Measurements from ENCODE around the gene KCNN4. TPM values are rescaled to one million over a fixed set of nuclear protein-coding genes. Genes with fewer than 3 reads are reported as not detected.
A peak's percentile ranks its signal among the peaks of the same experiment; 100 is the strongest.

The KCNN4 gene
- total RNA-seq, 1 donor = 136 TPM

DNA sequence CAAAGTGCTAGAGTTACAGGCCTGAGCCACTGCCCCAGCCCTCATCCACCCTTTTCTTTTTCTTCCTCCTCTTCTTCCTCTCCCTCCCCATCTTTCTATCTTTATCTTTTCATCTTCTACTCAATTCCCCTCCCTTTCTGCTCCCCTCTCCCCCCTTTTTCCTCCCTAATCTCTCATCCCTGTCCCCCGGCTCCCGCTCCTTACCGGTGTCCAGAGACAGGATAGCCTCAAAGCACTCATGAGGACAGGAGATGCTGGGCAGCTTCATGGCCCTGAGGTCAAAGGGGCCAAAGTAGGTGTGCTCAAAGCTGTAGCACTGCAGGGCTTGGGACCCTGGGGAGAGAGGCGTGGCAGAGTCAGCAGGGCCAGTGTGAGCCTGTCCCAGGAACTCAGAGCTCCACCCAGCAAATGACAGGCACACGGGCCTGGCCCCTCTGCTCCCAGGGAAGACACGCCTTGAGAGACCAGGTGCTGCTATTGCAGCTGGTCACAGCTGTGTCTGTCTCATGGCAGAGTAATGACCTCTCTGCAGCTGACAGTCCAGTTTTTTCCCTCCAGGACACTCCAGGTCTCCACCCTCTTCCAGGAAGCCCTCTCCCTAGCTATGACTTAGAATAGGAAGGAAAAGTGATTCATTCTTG, 18.8 kb upstream of the KCNN4 start:
- no peak for DNase-seq (ENCODE audit: low read depth in 2 of 3, low spot score in 2 of 3)

DNA sequence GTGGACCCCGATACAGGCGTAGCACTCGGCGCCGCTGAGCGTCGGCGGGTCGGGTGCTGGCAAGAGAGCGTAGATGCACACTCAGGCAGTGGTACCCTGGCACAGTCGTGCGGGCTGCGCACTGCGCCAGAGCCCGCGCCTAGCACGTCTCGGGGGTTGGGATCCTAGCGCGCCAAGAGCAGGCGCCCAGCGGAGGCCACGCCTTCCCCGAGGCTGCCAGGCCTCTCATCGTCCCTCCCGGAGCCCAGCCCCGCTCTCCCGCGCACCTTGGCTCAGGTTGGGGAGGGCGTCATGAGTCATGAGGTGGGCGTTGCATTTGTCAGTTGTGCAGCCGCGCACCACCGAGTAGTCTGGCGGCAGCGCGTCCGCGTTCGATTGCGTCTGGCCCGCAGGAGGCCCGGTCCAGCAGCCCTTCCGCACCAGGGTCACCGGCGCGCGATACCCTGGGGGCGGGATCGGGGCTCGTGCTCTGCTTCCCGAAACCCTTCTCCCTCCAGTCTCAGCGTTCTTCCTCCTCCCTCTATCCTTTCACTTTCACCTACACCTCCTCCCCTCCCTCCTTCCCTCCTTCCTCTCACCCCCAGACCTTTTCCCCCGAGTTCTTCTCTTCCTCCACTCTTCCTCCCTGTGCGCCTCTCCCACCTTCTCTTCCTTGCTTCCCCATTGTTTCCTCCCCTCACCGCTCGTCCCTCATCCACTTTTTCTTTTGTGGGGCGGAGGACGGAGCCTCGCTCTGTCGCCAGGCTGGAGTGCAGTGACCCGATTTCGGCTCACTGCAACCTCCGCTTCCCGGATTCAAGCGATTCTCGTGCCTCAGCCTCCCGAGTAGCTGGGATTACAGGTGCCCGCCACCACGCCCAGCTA, 18.0 kb upstream of the KCNN4 start:
- DNase-seq (ENCODE audit: low read depth in 2 of 3, low spot score in 2 of 3) = peak in 2 of 3 donors; percentile 40 to 64

DNA sequence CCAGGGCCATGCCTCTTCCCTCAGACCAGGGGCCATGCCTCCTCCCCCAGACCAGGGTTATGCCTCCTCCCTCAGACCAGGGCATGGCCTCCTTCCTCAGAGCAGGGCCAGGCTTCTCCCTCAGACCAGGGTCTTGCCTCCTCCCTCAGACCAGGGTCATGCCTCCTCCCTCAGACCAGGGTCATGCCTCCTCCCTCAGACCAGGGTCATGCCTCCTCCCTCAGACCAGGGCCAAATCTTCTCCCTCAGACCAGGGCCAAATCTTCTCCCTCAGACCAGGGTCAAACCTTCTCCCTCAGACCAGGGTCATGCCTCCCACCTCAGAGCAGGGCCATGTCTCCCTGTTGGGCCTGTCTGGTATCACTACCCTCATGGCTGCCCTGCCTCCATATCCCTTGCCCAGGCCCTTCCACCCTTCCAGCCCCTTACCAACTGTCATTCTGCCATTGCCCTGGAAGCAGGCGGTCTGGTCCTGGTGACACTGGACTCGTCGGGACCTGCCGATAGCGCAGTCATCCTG, 17.3 kb upstream of the KCNN4 start:
- DNase-seq (ENCODE audit: low read depth in 2 of 3, low spot score in 2 of 3) = no peak

DNA sequence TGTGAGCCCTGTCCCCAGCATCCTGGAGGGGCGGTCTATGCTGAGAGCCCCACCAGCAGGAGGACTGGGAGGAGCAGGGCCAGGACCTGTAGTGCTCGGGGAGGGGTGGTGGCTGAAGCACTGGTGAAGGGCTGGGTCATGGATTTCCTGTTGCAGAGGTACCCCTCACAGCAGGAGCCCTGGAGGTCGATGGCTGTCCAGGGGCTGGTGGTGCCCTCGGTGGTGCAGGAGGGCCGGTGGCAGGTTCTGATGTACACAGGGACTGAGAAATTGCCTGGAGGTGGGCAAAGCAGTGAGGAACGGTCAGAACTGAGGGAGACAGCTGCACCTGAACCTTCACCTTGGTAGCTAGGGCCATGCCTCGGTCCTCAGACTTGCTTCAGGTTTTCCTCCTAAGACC, 16.8 kb upstream of the KCNN4 start:
- no peak for DNase-seq (ENCODE audit: low read depth in 2 of 3, low spot score in 2 of 3)

DNA sequence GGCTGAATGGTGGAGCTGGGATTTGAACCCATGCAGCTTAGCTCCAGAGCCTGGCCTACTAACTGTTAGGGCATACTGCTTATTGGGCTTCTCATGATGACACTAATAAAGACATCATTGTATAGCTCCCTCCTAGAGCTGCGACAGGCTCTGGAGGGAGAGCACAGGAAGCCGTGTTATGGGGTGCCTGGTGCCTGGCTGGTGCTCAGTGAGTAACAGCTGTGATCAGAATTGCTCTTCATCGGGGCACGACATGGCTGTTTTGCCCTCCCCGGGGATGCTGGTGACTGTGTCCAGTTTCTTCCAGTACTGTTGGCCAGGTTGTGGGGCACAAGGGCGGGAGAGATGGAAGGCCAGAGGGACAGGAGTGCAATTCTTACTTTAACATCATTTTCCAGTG, 16.3 kb upstream of the KCNN4 start:
- no peak for DNase-seq (ENCODE audit: low read depth in 2 of 3, low spot score in 2 of 3)

DNA sequence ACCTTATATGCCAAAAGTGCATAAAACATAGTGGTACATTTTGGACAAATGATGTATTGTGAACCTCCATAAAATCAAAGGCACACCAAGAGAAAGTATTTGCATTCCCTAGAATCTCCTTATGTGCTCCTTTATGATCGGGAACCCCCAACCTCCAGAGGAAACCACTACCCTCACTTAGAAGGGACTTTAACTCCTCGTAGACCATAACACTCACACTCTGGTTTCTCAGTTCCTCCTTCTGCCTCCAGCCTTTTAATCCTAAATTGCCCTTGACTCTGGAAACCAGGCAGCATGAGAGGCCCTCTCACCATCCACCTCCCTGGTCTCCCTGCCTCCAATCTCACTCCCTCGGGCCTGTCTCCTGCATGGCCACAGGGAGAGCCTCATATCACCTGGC, 9.8 kb upstream of the KCNN4 start:
- DNase-seq (ENCODE audit: low read depth in 2 of 3, low spot score in 2 of 3) = no peak

DNA sequence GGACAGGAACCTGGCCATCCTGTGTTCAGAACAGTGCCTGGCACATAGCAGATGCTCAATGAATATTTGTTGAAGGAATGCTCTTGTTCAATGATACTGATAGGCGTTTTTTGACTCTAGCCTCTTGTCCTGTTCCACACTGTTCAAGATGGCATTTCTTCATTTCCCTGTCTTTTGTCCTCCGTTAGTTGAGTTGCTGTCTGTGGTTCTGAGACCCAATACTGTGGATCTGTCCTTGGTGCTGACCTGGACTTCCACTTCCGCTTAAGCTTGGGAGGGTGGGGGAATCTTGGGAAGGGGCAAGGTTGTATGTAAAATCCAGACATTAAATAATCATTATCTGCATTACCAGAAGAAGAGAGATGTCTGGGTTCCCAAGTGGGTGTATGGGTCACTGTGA, 8.3 kb upstream of the KCNN4 start:
- peak in 1 of 3 donors; percentile 47 for DNase-seq (ENCODE audit: low read depth in 2 of 3, low spot score in 2 of 3)

DNA sequence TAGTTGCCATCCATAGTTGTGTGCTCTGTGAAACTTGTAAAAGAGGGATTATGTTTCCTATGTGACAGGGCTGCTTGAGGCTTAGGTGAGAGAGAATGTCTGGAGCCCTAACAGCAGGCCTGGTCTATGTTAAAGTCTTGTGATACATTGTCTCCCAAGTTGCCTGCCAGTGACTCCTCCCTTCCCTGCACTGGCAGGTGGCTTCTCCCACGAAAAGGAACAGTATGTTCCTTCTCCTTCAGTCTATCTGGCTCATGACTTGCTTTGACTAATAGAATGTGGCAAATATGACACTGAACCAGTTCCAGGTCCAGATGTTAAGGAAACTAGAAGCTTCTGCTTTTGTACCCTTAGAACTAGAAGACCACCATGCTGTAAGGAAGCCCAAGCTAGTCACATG, 5.9 kb upstream of the KCNN4 start:
- no peak for DNase-seq (ENCODE audit: low read depth in 2 of 3, low spot score in 2 of 3)

DNA sequence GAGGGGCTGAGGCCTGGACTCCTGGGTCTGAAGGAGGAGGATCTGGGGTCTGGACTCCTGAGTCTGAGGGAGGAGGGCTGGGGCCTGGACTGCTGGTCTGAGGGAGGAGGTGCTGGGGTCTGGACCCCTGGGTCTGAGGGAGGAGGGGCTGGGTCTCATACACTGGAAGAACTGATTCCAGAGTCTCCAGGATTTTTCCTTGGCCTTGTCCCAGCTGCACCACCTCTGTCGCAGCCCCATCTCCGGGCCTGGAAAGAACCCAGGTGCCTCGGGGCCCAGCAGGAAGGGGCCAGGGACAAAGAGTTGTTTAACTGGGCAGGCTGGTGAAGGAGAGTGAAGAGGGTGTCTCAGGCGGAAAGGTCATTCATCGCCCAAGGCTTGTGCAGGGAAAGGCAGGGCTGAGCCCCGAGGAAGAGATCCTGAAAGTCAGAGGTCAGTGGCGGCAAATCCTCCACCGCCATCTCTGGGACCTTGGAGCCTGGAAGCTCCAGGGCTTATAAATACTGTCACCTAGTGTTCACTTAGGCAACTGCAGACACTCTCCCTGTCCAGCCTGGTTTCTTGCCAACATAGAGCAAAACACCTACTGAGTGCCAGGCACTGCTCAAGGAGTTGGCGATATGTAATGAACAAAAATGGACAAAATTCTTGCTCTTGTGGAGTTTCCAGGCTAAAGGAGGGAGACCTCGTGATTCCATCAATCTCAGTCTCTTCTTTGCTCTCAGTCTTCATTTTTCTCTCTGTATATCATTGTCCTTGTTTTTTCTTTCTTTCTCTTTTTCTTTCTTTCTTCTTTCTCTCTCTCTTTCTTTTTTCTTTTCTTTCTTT, 4.4 kb upstream of the KCNN4 start:
- peak in 2 of 3 donors; percentile 53 to 72 for DNase-seq (ENCODE audit: low read depth in 2 of 3, low spot score in 2 of 3)

DNA sequence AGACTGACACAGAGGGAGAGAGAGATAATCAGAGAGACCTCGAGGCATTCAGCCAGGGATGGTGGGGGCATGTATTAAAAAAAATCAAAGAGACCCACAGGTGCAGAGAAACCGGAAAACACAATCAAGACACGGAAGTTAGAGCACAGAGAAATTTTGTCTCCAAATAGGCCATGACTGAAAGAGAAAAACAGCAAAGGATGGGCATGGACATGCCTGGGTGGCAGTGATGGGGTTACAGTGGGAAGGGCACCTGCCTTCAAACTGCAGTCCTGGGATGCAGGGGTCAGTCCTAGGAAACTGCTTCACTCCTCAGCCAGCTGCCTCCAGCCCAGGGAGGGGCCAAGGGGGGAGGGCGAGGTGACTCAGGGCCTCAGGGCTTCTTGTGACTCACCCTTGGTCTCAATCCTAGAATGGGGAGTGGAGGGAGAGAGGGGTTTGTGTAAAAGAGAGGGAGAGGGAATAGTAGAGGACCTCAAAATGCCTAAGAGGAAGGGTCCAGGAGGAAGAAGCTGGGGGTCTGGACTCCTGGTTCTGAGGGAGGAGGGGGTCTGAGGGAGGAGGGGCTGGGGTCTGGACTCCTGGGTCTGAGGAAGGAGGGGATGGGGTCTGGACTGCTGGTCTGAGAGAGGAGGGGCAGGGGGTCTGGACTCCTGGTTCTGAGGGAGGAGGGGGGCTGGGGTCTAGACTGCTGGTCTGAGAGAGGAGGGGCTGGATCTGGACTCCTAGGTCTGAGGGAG, 3.6 kb upstream of the KCNN4 start:
- peak in 2 of 3 donors; percentile 36 to 69 for DNase-seq (ENCODE audit: low read depth in 2 of 3, low spot score in 2 of 3)

DNA sequence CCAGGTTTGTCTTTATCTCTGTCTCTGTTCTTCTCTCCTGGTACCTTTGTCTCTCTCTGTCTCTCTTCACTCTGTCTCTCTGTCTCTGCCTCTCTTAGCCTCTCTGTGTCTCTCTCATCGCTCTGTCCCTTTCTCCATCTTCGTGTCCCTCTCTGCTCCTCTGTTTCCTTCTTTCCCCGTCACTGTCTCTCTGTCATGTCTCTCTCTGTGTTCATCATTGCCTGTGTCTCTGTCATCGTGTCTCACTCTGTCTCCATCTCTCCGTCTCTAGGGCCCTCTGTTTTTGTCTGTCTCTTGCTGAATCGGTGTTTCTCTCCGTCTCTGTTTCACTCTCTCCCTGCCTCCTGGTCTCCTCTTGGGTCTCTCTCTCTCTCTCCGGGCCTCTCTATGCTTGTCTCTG, 2.9 kb upstream of the KCNN4 start:
- DNase-seq (ENCODE audit: low read depth in 2 of 3, low spot score in 2 of 3) = no peak

DNA sequence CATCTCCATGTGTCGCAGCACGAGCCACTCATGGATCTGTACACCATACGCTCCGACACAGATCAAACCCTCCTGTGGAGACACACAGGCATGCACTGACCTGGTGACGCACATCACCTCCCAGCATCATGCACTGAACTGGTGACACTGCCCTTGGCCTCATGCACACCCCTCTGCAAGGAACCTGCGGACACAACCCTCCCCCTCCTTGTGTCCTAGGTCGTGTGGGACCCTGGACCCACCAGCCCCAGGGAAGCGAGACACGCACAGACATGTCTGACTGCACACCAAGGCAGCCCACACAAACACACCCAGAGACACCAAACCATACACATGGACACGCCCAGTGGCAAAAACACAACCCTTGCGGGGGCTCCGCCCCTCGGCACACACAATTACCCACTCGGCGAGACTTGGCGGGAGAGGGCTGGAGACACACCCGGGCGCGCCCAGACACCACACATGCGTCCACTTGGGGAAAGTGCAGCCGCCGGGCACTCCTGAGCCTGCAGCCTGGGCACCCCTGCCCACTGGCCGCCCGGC, 2.0 kb upstream of the KCNN4 start:
- DNase-seq (ENCODE audit: low read depth in 2 of 3, low spot score in 2 of 3) = no peak

DNA sequence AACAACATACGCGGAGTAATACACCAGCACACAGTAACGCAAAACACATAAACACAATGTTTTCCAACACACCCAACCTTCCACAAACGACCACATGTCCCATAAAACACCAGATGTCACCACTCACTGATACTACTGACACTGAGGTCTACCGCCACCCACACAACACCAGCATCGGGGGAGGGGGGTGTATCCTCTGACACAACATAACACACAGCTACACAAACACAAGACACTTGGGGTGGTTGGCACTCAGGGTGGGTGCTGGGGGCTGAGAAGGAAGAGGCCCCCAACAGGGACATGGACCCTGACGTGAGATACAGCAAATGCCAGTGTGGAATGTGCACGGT, 1.5 kb upstream of the KCNN4 start:
- DNase-seq (ENCODE audit: low read depth in 2 of 3, low spot score in 2 of 3) = no peak

DNA sequence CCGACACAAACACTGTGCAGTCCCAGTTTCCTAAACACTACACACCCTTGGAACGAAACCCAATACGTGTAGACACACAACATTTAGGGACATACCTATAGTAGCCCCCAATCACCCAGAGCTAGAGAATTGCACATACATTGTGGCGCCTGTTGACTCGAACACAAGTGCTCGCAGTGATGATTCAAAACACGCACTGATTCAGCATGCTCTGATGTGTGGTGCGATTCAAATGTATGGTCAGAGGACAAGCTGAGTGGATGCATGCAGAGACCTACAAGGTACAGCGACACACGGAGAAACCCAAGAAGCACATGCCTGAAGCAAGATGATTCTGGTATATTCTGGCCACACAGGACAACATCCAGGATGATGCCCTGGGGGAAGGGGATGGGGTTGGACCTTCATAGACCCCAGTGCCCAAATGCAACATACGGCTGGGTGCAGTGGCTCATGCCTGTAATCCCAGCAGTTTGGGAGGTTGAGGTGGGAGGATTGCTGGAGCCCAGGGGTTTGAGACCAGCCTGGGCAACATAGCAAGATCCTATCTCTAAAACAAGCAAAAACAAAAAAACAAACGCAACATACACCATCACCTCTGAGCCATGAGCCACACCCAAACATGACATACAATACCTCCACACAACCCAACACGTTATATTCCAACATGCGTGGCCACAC, 997 bp upstream of the KCNN4 start:
- DNase-seq (ENCODE audit: low read depth in 2 of 3, low spot score in 2 of 3) = no peak

DNA sequence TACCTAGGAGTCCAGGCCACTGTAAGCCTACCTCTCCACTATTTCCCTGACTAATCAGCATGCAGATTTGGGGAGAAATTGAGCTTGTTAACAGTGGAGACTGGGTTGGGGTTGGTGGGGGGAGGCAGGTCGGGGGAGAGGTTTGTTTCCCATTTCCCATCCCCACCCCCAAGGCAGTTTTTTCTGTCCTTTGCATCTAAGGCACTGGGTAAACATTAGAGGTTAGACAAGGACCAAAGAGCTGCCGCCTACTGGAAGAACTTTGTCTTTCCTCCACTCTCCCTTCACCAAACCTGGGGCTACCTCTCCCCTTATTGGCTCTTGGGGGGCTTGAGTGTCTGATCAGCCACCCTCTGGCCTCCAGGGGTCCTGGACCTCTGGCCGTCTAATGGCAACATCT, 953 bp downstream of the KCNN4 start:
- DNase-seq (ENCODE audit: low read depth in 2 of 3, low spot score in 2 of 3) = peak in 1 of 3 donors; percentile 58

DNA sequence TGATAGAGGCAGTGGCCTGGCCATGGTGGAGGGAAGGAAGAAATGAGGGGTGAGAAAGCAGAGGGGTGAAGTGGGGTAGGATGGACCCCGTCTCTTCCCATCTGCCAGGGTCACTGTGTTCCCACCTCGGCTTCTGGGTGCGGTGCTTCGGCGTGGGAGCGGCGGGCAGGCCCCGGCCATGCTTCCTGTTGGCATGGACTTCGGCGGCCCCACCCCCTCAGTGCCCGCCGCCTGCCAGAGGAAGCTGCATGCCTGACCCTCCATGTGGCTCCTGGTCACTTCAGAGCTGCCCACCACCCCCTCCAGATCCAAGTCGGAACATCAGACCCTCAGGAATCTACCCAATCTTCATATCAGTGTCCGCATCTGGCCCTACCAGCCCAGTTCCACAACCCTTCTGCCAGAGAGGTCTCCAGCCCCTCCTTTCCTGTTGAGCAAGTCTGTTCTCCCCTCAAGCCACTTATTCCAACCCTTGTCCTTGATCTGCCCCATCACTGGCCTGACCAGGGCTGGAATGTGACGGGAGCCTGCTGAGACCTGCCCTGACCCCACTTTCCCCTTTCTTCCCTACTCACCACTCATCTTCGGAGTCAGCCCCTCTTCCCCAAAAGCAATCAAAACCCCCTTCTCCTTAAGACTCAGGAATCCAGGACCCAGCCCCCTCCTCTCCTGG, 1.5 kb downstream of the KCNN4 start:
- no peak for DNase-seq (ENCODE audit: low read depth in 2 of 3, low spot score in 2 of 3)

DNA sequence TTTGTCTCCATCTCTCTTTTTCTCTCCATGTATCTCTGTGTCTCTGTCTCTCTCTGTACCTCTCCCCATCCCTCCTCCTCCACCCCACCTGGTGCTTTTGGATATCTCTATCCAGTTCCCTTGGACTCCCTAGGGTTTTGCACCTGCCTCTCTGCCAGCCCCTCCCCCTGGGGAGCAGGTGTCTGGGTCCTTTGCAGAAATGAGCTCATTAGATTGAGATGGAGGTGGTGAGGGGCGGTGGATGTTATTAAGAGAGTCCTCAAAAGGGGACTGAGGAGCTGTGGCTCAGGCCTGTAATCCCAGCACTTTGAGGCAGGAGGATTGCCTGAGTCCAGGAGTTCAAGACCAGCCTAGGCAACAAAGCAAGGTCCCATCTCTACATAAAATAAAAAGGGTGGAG, 2.1 kb downstream of the KCNN4 start:
- DNase-seq (ENCODE audit: low read depth in 2 of 3, low spot score in 2 of 3) = no peak

DNA sequence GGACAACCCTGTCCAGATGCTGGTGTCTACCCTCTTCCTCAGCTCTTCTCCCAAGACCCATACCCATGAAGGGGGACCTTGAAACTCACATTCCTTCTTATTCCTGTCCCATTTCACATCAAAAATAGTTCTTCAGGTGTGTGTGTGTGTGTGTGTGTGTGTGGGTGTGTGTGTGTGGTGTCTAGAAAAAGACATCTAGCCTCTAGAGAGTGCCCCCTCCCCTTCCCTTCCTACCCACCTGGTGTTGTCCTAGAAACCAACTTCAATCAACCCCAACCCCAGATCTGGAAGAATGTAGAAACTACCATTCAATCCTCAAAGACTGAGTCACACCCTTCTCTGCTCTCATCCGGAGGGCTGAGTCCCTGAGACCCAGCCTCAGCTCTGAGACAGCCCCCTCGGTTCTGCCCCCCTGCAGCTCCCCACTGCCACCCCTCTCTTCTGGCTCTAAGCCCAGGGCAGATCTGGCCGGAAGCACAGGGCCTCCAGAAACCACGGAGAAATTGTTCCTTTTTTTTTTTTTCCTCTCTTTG, 3.5 kb downstream of the KCNN4 start:
- peak in 2 of 3 donors; percentile 96 to 98 for DNase-seq (ENCODE audit: low read depth in 2 of 3, low spot score in 2 of 3)

DNA sequence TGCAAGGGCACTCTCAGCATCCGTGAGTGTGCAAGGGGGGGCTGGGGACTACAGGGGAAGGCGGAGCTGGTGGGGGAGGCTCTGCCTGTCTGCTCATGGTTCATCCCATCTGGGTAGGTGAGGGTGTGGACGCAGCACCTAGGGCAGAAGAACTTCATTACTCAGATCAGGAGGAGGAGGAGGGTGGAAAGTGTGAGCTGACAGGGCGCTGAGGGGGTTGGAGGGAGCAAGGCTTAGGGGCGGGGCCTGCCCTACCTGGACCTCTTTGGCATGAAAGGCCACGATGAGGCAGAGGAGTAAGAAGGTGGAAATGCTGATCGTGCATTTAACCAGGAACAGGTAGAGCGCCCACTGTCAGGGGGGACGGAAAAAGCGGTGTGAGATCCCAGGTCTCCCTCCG, 4.5 kb downstream of the KCNN4 start:
- DNase-seq (ENCODE audit: low read depth in 2 of 3, low spot score in 2 of 3) = no peak
